K562 (cell line): ENCODE measurements around the gene UBA52. TPM values are rescaled to one million over a fixed set of nuclear protein-coding genes. Genes with fewer than 3 reads are reported as not detected.

Experiments used
- CEBPB ChIP-seq: fragments of 450-650 bp; IDR thresholded peaks from 2 replicates; pipeline ENCODE4 v1.6.1; 2016; ENCODE audit warnings: missing genetic modification characterization, missing compliant biosample characterization
- CREB3L1 ChIP-seq: fragments of 450-650 bp; IDR thresholded peaks from 2 replicates; pipeline ENCODE4 v1.6.1; 2014; ENCODE audit warnings: low read depth, mild to moderate bottlenecking, moderate library complexity, borderline replicate concordance
- CTCF ChIP-seq, 3 experiments: IDR thresholded peaks in 2 of 3; conservative IDR thresholded peaks in 1 of 3; 2 replicates each; pipeline ENCODE4 v1.5.1; 2011 to 2012; ENCODE audit warnings: low read length in 3 of 3, mild to moderate bottlenecking in 3 of 3, control low read depth in 2 of 3, improper control_type of control experiment in 1 of 3, inconsistent platforms in 1 of 3, low read depth in 1 of 3, mixed read lengths in 1 of 3, moderate library complexity in 1 of 3; ENCODE audit not compliant: insufficient read depth in 2 of 3
- FIP1L1 ChIP-seq: fragments of 200-400 bp; formaldehyde crosslinking; IDR thresholded peaks from 2 replicates; pipeline ENCODE4 v1.6.1; 2018; ENCODE audit warnings: mild to moderate bottlenecking, low read depth, low read length; ENCODE audit not compliant: poor library complexity, severe bottlenecking
- POLR2G ChIP-seq: fragments of 200-400 bp; formaldehyde crosslinking; IDR thresholded peaks from 2 replicates; pipeline ENCODE4 v1.6.1; 2017; ENCODE audit warnings: low read depth, mild to moderate bottlenecking, antibody characterized with exemption, low read length, moderate library complexity
- RFX7 ChIP-seq: fragments of 250-450 bp; sonication (Bioruptor Pico); IDR thresholded peaks from 2 replicates; pipeline ENCODE4 v1.5.1; 2021; ENCODE audit warnings: mild to moderate bottlenecking
- SMARCC2 ChIP-seq: fragments of 450-650 bp; IDR thresholded peaks from 2 replicates; pipeline ENCODE4 v1.6.1; 2017; ENCODE audit warnings: antibody characterized with exemption, moderate library complexity, mild to moderate bottlenecking, low read depth
- SNAPC5 ChIP-seq: fragments of 250-450 bp; sonication (Bioruptor Pico); IDR thresholded peaks from 2 replicates; pipeline ENCODE4 v1.8.0; 2021; ENCODE audit warnings: moderate library complexity, mild to moderate bottlenecking, inconsistent platforms
- USF1 ChIP-seq: sonication (generic); formaldehyde crosslinking; IDR thresholded peaks from 2 replicates; pipeline ENCODE4 v1.9.0; 2022; ENCODE audit warnings: mild to moderate bottlenecking, missing genetic modification reagents
- ZBTB34 ChIP-seq: fragments of 250-450 bp; sonication (Bioruptor Pico); IDR thresholded peaks from 2 replicates; pipeline ENCODE4 v1.8.0; 2021; ENCODE audit warnings: mild to moderate bottlenecking, moderate library complexity
- ZNF318 ChIP-seq, 2 experiments: fragments of 450-650 bp; IDR thresholded peaks; 2 replicates each; pipeline ENCODE4 v1.6.1; 2016; ENCODE audit warnings: mild to moderate bottlenecking in 2 of 2, borderline replicate concordance in 1 of 2, low read depth in 1 of 2, moderate library complexity in 1 of 2
- polyA plus RNA-seq, 8 experiments: library from polyadenylated mRNA; depleted of rRNA in 4 of 8; stranded (reverse) in 5 of 8; unstranded in 3 of 8; fragments of >200 nt; fragmentation: Nextera tagmentation in 2 of 8; fragmentation: Illumina TruSeq in 1 of 8; extraction: Ambion mirVana in 2 of 8; extraction: Trizol in 1 of 8; gene quantifications; 2 replicates each; pipeline versions ENCODE4 v1.2.1 to v1.2.3, GENCODE V29; 2011 to 2014; ENCODE audit warnings: inconsistent platforms in 1 of 8, missing spikeins in 1 of 8
- total RNA-seq, 7 experiments: library from RNA; depleted of rRNA in 6 of 7; stranded (reverse); fragments of >200 nt in 6 of 7; fragmentation: Illumina TruSeq in 2 of 7; extraction: Trizol in 2 of 7; gene quantifications; 2 replicates each; pipeline versions ENCODE4 v1.2.1 to v1.2.3, GENCODE V29; 2011 to 2021; ENCODE audit warnings: low replicate concordance in 1 of 7

The UBA52 gene
- total and polyA plus RNA-seq, 9 of the 15 experiments (the other 6 are each of a cell fraction or from before 2014, with no cell fraction given): 1,110 to 2,751 (median 1,733) TPM

- TF ChIP-seq CEBPB (tag) (no peak), POLR2G (peak; percentile 4; the same call in 1 of the 2 replicates), ZNF318 (IDR thresholded peaks at IDR 0.05; ENCODE audit: borderline replicate concordance in 1 of 2, low read depth in 1 of 2) (0 out of 4 replicates have a peak, but pooled peaks of 1 of the 2 experiments have one; percentile 35), ZBTB34 (CRISPR knock-in tag) (no peak), SNAPC5 (CRISPR knock-in tag) (no peak), CREB3L1 (peak; percentile 77; the same call in 1 of the 2 replicates), RFX7 (CRISPR knock-in tag) (no peak), CTCF (IDR thresholded peaks at IDR 0.05 in 2 of 3, conservative IDR thresholded peaks at IDR 0.05 in 1 of 3; ENCODE audit: insufficient read depth in 2 of 3, low read depth in 1 of 3, low read length in 3 of 3) (peak; percentile 38 to 66 (median 57); a peak in 4 of 6 replicates), SMARCC2 (peak; percentile 90), USF1 (CRISPR knock-in tag) (no peak), FIP1L1 (no peak)
Measured at GRCh38 chr19:18543814-18544475, 27.7 kb upstream of the UBA52 start (continued).
